HG02884 (cell line): ENCODE results near the gene ZFP57.

Experiments used
- ATAC-seq: cut with Tn5 transposase; IDR thresholded peaks from one replicate; pipeline ENCODE4 v1.9.1; 2021; ENCODE audit warnings: mild to moderate bottlenecking, moderate library complexity; ENCODE audit not compliant: unreplicated experiment

Gene ZFP57

DNA sequence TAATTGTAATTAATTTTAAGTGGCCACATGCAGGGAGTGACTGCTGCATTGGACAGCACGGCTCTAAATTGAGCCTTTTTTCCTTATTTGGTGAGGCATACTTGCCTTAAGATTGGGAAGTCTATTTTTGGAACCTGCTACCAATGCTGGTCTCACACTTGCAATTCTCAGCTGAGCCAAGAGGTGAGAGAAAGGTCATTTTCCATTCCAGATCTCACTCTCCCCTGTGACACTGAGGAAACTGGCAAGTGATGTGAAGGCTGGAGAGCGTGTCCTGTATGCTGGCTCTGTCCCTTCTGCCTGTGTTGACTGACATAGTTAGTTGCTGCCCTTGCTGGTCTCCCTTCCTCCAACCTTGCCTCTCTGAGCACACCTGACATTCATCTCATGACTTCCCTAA lies 24.8 kb downstream of the ZFP57 start:
- ATAC-seq, result no peak

DNA sequence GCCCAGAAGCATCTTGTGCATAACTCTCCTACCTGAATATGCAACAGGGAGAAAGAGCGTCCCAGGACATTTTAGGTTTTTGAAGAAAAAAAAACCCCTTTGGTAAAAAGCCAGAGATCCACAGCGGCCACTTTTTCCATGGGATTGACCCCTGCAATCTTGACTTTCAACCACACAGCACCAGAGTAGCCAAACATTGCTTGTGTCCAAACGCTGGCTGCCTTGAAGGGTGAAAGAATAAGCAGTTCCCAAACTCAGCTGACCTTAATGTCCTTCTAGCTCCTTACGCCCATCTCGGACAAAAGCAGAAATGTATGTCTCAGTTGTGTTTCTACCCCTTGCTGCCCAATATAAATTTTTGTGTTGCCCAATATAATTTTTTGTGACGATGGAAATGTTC lies 25.3 kb downstream of the ZFP57 start:
- no peak for ATAC-seq

DNA sequence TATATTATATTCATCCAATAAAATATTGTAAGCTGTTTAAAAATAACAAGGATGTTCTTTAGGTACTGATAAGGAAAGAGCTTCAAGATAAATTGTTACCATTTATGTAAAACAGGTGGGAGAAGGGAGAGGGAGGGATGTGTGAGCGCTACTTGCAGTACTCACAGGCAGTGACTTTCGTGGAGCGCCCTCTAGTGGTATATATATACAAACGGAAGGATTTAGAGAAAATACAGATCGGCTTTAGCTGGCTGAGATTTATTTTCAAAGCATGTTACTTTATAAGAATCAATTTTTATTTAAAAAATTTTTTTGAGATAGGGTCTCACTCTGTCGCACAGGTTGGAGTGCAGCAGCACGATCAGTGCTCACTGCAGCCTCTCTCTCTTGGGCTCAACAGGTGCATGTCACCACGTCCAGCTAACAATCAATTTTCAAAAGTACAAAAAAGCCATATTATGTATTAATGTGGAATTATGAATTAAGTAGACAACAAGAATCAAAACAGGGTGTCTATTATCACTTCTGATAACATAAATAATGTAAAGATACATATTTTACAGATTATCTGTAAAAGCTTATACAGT lies 27.4 kb downstream of the ZFP57 start:
- ATAC-seq, result no peak

DNA sequence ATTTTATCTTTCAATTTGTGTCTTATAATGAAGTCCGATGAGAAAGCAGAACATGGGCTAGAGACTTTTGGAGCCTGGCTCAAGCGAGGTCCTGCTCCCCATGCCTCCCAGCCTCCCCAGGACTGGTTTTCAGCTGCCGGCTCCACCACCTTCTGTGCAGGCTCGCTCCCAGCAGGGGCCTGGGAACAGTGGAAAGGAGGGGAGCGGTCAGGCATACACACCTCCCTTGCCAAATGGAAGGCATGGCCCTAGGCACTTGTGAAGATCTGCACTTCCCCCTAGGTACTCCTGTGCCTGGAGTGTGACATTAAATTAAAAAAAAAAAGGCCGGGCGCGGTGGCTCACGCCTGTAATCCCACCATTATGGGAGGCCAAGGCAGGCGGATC lies 28.8 kb downstream of the ZFP57 start:
- ATAC-seq, result no peak

DNA sequence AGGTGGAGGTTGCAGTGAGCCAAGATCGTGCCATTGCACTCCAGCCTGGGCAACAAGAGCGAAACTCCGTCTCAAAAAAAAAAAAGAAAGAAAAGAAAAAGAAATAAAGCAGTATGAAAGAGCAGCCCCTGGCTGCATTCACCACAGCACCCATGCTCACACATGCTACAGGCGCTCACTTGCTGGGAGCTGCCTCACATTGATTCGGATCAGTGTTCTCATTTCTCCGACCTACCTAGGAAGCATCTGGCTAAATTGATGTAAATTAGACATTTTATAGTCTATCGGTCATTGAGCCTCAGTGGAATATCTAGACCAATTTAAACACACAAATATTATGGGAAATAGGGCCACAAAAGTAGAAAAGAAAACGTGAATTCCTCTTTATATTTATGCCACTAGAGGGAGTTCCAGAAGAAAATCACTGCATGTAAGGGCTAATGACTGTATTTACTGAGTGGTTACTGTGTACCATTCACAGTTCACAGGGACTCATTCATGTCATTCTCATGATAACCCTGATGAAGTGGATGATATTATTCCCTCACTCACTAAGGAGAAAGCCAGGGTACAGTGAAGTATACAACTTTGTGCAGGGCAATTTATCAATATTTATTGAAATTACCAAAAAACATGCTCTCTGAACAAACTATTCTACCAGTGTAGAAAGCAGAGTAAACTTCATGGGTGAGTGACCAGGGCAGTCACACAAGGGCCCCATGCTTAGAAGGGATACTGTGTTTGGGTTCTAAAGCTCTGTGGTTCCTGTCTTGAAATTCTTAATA lies 29.3 kb downstream of the ZFP57 start:
- no peak for ATAC-seq

DNA sequence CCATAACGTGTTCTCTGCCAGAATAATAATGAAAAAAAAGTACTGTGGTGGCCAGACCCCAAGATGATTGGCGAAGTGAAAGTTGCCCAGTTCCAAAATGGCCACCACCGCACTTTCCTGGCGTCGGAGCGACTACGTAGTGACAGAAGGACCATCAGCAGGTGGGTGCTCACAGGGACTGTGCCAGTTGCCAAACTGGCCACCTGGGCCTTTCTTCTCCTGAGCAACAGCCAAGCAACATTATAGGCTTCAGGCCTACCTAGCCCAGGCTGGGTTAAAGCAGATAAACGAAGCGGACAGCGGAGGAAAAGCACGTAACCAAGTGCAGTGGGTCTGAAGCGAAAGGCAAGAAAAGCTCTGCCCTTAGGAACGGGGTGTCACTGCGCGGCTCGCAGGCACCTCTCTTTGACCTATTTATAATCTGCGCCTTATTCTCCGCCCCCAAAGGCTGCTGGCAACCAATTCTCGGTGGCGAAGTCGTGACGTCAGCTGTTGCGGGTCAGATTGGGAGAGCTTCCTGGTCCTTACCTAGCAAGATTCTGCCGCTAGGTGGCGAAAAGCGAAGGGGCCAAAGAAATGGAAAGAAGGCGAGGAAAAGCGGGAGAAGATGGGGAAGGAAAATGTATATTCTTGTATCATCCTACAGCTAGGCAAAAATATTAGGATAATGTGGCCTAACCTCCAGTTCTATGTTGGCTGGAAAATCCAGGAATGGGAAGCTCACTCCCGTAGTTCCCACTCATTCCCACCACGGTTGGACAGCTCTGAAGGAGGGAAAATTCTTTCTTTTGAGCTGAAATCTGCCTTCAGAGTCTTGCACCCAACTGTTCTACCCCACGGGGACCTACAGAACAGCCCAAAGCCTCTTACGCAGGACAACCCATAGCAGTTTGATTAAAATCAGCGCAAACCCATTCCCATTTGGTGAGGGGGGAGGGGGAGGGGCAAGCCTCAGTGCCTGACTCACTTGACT lies 31.0 kb downstream of the ZFP57 start:
- ATAC-seq, result peak; percentile 95

DNA sequence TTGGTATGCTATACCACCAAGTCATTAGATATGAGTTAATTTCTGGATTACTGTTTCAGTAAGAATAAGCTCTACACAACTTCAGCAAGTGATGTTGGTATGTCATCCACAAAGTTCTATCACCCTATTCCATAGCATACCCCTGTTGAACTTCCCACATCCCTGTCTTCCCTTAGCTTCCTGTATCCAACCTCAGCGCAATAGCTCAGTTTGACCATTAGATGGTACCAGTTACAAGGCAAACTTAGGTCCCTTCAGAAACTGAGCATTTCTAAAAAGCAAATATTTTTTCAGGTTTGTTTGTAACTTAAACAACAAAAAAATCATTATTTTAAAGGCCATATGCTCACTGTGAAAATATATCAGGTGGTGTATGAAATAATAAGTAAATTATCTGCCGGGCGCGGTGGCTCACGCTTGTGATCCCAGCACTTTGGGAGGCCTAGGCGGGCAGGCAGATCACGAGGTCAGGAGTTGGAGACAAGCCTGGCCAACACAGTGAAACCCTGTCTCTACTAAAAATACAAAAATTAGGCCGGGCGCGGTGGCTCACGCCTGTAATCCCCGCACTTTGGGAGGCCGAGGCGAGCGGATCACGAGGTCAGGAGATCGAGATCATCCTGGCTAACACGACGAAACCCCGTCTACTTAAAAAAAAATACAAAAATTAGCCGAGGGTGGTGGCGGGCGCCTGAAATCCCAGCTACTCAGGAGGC lies 32.9 kb downstream of the ZFP57 start:
- ATAC-seq, result no peak

DNA sequence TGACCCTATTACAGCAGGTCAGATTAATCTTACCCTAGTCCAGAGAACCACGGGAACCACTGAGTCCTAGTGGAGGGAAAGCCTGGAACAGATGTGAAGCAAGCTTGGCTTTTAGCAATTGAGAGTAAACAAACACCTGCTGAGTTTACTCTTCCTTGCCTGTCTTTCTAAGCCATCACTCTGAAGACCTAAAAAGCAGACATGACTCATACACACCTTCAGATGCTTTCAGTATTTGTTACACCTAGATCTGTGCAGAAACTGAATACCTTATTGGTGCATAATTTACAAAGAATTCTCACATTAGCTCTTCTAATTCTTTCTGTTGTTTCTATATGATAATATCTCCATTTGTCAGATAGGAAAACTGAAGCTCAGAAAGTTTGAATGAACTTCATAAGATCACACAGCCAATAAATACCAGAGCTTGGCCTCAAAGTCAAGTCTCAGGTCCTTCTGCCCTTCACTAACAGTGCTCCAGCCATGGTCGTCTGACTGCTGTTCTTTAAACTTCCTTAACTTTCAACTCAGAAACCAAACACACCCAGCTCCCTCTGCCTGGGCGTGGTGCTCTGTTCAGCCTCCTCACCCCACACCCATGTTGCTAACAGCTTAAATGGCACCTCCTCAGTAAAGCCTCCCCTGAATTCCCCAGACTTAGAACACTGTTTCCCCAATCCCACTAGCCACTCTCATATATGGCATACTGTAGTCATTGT lies 39.4 kb downstream of the ZFP57 start:
- ATAC-seq, result no peak

DNA sequence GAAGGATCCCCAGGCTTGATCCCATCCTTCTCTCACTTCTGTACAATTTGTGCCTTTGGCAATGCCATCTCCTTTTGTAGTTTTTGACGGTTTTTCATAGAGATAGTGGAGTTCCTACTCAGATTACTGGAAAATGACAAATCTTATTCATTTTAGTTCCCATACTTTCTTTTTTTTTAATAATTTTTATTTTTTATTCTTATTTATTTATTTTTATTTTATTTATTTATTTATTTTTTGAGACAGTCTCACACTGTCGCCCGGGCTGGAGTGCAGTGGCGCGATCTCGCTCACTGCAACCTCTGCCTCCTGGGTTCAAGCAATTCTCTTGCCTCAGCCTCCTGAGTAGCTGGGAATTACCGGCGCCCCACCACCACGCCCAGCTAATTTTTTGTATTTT lies 43.7 kb downstream of the ZFP57 start:
- no peak for ATAC-seq

DNA sequence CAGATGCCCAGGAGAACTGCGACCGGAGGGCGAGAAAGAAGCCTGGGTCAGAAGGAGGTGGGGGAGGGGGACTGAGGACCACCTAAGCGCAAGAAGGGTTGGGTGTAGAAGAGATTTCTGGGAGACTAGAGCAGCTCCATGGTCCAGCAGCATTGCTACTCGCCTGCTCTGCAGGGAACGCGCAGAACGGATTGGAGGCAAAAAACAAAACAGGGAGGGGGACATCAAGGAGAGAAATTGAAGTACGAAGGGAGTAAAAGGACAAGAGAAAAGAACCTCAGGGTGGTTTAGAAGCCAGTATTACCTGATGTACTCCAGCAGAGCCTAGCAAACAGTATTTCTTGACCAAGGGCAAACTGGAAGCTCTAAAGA lies 47.4 kb downstream of the ZFP57 start:
- no peak for ATAC-seq

DNA sequence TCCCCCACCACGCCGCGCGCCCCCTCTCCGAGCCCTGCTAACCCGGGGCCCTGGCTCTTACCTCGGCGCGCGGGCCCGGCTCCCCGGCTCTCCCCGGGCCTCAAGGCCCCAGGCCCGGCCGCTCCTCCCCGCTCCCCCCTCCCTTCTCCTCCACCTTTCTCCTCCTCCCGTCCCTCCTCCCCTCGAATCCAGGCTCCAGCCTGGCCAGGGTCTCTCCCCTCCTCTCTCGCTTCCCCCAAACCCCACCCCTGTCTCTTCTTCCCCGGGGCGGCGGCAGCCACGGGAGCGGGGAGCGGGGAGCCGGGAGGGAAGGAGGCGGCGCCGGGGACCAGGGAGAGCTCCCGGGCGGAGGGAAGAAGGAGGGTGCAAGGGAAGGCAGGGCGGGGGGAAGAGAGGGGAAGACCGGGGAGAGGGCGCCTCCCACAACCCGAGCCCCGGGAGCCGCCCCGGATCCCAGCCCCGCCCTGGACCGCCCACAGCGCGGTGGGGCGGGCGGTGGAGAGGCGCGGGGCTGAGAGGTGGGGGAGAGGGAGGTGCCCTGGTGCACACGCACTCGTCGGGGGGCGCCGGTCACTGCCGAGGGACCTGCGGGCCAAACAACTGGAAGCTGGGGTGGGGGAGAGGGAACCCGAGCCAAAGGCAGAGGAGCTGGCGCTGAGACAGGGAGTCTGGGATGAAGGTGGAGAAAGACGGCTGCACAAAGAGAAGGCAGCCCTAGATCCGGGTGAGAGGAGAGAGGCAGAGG lies 48.0 kb downstream of the ZFP57 start, which contains the start of gene GABBR1:
GABBR1 (minus strand) TSS at position 395 of the 745 bp plus-strand sequence. CDS start 798 bp downstream, outside the sequence.
- peak; percentile 57 for ATAC-seq

DNA sequence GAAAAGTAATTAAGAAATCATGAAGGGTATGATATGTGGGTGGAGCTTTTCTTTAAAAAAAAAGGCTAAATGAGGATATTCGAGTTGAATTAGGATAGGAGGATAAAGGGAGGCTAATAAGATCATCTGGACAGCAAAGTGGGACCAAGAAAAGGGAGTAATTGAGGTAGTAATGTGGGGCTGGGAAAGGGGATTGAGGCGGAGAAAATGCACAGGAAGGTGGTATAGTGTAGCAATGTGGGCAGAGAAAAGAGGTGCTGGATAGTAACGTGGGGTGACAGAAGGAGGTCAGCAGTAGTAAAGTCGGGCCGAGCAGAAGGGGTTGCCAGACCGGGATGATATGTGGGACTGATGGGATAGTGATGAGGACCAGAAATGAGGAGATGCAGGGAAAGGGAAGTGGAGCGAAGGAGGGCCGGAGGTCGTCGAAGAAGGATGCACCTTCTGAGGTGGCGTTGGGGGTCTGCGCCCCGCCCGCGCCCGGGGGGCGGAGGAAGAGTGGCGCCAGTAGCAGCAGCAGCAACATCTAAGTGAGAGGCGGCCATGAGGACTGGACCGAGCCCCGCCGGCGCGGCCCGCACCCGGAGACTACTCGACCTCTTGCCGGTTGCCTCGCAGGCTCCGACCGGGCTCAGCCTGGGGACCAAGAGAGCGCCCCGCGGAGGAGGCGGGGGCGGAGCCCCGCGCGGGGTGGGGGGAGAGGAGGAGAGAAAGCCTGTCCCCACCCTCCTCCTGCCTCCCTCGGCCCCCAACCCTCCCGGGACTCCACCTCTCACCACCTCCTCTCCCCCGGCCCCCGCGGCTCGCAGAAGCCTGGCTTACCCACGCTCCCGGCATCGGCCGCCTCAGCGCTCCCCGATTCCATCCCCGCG lies 48.9 kb downstream of the ZFP57 start:
- peak; percentile 33 for ATAC-seq

DNA sequence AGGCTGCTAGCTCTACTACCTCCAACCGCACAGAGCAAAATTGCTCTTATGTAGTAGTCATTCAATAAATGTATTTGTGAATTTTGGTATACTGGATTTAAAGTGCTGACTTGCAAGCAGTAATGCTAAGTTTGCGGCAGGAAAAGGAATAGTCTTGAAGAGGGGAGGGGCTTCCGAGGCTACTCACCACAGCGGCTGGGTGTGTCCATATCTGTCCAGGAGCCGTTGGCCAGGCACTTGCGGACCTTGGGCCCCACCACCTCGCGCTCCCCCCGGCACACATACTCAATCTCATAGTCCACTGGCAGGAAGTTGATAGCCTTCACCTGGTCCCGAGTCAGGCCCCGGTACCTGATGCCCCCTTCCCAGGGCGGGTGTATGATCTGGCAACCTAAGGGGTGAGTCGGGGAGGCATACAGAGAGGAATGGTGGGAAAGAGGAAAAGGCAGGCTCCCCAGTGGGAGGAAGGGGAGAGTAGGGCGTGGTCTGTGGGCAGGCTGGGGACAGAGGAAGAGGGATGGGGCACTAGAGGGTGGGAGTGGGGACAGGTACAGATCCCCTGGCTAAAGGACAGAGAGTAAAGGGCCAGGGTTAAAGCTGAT lies 49.6 kb downstream of the ZFP57 start:
- no peak for ATAC-seq

DNA sequence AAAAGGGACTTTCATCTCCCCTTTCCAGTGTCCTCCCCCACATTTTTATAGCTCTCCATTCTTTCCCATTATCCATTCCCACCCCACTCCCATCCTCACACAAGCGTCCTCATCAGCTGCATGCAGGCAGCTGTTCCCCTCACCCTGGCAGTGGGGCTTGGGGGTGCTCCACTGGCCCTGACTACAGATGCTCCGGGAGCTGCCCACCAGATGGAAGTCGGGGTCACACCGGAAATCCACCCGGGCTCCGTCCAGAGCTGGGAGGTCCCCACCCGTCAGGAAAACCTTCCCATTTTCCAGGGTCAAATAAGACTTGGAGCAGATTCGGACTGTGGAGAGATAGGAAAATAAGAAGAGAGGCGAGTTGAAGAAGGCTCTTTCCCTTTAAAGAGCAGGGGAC lies 50.6 kb downstream of the ZFP57 start:
- no peak for ATAC-seq

DNA sequence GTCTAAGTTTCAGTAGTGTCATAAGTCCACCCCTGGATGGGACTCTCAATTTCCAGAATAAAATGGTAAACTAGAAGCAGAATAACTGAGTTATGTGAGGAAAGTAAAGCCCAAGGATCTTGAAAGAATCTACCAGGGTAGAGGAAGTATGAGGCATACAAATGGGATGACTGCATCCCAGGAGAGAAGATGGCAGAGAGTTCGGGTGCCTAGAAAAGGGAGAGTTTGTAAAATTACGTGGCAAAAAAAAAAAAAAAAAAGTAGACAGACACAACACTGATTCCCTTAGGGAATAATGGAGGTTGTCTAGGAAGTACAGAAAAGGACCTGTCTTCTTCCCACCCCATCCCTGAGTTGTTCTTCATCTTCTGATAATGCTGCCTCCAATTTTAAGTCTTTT lies 51.4 kb downstream of the ZFP57 start:
- no peak for ATAC-seq

DNA sequence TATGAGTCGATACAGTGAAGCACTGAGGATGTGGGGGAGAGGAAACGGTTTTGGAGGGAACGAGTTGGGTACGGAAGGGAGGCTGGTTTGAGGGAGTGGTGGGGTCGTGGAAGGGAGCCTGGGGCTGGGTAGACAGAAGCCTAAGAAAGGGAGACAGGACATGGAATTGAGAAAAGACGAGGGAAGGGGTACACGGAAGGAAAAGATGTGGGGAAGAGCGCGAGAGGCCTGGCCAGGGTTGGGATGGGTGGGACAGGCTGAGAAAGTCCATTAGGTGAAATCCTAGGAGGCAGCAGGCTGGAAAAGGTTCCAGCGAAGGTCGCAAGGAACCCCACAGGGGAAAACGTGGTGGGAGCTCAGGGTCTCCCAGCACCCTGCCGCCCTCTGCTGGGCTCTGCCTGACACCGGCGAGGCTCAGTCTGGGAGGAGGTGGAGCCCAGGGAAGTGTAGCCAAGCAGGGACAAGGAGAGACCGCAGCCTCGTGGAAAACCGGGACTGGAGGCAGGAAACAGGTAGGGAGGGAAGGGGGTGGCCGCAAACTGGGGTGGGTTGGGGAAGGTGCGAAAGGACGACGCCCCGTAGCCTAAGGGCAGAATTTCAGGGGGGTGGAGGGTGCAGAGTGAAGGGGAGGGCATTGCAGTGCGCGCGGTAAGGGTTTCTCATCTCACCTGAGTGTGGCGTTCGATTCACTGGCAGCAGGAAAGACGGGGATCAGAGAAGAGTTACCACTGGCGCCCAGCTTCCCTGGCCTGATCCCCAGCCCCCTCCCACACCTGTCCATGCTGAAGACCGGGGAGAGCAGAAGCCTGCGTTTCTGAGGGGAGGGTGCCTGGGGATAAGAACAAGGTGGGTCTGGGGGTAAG lies 52.3 kb downstream of the ZFP57 start:
- no peak for ATAC-seq

DNA sequence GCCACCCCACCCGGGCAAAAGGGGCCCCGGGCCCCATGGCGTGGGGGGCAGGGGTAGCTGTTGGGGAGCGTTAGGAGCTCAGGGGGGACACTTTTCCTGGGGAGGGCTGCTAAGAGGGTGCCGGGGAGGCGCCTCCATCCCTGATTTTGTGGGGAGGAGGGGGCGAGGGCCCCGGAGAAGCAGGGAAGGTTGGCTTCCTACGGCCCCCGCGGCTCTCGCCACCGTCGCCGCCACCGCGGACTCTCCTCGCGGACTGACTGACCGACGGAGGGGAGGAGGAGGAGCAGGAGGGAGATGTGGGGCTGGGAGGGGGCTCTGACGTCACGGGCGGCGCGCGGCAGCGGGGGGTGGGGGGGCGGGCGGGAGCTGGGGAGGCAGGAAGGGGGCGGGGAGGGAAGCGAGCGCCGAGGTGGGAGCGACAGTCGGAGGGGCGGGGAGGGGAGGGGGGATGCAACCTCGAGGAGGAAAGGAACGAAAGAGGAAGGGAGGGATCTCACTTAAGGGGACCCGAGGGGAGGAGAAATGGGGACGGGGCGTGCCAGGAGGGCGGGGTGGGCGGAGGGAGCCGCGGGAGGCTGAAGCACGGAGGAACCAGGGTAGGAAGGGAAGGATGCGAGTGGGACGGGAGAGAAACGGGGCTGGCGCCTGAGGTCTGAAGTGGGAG lies 53.1 kb downstream of the ZFP57 start:
- no peak for ATAC-seq
